GM21360 (cell line): Measurements from ENCODE around the gene MEI1.

ENCODE experiments used
- ATAC-seq: cut with Tn5 transposase; IDR thresholded peaks from one replicate; pipeline ENCODE4 v1.9.1; 2021; ENCODE audit warnings: mild to moderate bottlenecking, moderate library complexity; ENCODE audit not compliant: unreplicated experiment

The MEI1 gene

DNA sequence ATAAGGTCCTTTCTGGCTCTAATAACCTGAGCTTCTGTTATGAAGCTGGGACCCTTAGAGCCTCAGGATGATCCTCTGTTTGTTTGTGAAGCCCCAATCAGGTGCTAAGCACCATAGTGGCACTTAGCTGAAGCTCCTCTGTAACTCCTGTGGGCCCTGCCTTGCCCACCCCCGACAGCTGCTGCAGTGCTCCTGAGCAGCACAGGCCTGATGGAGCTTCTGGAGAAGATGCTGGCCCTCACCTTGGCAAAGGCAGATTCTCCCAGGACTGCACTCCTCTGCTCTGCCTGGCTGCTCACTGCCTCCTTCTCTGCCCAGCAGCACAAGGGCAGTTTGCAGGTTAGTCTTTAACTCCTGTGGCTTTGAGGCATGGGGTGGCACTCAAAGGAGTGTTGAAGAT is 82.2 kb downstream of the MEI1 start:
- ATAC-seq: no peak

DNA sequence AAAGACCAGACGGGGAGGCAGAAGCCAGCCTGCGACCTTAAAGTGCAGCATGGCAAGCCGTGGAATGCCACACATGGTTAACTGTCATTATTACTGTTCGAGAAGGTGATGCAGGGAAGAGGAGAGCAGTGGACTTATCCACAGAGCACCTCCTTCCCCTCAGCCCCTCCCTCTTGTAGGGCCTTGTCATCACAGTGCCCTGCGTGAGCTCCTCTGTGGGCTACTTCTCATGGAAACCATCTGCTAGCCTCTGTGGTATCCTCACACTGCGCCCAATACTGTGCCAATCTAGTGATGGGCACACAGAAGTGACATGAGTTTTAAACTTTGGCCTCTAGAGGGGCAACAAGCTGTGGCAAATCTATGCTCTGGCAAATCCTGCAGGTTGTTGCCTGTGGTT is 83.0 kb downstream of the MEI1 start:
- ATAC-seq: no peak

- no peak for ATAC-seq
These were observed 83.4 kb downstream of the MEI1 start for GRCh38 chr22:41782751-41783150.

GRCh38 chr22:41787331-41787730 is 88.0 kb downstream of the MEI1 start:
- no peak for ATAC-seq

- ATAC-seq: no peak
These were observed 94.6 kb downstream of the MEI1 start for GRCh38 chr22:41793871-41794270.

DNA sequence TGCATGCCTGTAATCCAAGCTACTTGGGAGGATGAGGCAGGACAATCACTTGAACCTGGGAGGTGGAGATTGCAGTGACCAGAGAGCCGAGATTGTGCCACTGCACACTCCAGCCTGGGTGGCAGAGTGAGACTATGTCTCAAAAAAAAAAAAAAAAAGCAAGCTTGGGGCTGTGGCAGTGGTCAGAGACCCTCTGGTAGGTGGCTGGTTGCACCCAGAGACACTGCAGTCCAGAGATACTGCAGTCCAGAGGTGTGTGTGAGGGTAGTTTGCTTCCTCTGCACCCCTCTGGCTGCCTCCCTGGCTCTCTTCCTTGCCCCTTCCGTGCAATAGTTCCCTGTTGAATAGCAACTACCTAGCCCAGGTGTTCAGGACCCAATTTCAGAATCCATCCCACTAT is 99.4 kb downstream of the MEI1 start:
- no peak for ATAC-seq

GRCh38 chr22:41799486-41800347 is 100.4 kb downstream of the MEI1 start:
- ATAC-seq: peak; percentile 33

DNA sequence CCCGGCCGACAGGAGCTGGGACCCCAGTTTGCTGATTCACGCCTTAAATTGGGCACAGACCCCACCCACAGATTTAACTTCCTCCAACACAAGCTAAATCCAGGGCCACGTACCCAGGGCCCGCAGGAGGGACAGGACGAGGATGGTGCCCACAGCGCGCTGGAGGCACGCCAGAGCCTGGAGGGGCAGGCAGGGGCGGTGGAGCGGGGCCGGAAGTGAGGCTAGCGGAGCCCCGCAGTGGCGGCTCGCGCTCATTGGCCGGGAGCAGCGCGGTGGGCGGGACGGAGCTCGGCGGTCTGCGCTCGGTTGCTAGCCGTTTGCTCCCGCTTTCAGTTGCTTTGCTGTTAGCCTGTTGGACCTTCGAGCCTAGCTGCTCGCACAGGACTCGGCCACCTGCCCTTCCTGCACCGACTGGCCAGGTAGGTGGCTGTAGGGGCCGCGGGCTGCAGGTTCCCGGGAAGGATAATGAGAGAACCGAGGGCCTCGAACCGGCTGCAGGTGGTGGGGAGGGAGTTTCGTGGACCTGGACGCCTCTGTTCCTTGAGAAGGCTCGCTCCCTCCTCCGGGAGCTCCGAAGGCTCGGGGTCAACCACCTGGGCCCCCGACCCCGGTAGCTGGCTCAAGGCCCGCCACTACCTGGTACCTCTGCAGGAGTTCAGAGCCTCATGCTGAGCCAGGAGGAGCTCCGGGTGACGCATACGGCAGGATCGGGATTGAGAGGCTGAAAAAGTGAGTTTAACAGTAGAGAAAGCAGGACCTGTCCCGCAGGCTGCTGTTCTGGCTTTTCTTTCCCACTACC is 101.2 kb downstream of the MEI1 start, which contains the start of gene CCDC134:
CCDC134 (plus strand) TSS at position 332 of the 799 bp plus-strand sequence. CDS start 8,212 bp downstream, outside the sequence.
- peak; percentile 72 for ATAC-seq

DNA sequence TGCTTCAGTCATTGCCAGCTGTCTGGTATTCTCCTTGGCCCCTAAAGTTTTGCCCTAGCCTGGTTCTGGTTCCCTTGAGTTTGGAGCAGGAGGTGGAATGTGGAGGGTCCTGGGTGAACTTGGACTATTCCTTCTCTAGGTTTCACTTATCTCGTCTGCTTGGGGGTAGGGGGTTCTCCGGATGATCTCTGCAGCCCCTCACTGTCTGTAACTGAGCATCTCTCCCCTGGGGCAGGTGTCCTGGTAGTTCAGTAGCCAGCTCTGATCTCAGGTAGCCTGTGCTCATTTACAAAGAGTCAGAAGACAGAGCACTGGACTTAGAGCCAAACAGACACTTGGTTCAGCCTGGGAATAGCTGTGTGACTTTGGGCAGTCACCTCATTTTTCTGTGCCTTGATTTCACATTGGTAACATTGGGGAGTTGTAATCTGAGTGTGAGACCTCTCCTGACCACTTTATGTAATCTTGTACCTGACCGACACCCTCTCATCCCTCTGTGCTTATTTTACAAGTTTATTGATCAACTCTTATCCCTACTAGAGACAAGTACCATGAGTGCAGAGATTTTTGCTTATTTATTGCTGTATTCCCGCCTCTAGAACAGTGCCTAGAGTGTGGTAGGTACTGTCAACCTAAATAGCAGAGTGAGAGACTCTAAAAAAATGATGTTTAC is 102.0 kb downstream of the MEI1 start:
- no peak for ATAC-seq

- ATAC-seq: no peak
These were observed 102.6 kb downstream of the MEI1 start for GRCh38 chr22:41801886-41802285.

GRCh38 chr22:41805639-41806038 is 106.3 kb downstream of the MEI1 start:
- no peak for ATAC-seq

GRCh38 chr22:41808400-41808799 is 109.1 kb downstream of the MEI1 start:
- ATAC-seq: no peak

- no peak for ATAC-seq
These were observed 110.7 kb downstream of the MEI1 start for GRCh38 chr22:41810022-41810421.

DNA sequence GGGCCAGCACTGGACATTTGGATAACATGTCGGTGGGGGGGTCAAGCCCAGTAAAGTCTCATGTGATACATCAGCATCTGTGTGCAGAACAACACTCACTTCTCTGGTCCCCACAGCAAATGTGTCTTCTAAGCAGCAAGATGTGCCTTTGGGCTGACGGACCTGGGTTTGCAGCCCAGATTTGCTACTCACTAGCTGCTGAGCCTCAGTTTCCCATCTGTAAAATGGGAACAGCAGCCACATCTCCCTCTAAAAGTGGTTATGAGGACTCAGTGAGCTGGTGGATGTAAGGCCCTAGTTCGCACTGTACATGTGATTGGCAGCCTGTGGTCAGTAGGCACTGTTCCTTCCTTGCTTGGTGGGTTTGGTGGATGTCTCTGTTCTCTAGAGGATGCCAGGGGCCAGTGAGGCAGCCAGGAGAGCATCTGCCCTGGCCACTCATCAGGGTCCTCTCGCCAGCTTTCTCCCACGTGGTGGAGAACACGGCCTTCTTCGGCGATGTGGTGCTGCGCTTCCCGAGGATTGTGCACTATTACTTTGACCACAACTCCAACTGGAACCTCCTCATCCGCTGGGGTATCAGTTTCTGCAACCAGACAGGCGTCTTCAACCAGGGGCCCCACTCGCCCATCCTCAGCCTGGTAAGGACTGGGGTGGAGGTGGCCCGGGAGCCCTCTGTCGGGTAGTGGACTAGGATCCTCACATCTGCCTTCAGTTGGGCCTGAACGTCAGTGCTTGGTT is 113.7 kb downstream of the MEI1 start:
- no peak for ATAC-seq

GRCh38 chr22:41813726-41814410 is 114.6 kb downstream of the MEI1 start:
- ATAC-seq: no peak

DNA sequence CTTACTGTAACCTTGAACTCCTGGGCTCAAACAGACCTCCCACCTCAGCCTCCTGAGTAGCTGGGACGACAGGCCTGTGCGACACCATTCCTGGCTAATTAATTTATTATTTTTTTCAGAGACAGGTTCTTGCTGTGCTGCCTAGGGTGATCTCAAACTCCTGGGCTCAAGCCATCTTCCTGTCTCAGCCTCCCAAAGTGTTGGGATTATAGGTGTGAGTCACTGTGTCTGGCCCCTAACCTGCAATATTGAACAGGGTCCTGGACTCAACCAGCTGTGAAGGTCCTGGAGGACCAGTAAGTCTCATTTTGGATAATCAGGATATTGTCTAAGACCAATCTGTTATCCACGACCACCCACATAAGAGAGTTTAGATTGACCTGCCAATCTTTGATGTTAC is 116.4 kb downstream of the MEI1 start:
- ATAC-seq: no peak

DNA sequence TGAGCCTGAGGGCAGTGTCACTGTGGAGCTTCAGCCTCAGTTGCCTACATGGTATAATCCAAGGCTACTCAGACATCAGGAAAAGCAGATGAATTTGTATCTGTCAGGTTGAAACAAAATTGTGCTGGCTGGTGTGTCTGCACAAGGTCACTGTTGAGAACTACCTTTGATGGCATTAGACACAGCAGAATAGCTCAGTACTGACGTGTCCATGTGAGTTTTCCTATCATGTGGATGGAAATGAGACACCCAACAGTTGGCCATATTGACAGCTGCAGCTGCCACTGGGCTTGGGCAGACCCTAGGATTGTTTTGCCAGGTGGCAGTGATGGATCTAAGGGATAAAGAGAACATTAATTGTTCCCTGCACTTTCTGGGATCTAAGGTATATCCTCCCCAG is 116.9 kb downstream of the MEI1 start:
- no peak for ATAC-seq

DNA sequence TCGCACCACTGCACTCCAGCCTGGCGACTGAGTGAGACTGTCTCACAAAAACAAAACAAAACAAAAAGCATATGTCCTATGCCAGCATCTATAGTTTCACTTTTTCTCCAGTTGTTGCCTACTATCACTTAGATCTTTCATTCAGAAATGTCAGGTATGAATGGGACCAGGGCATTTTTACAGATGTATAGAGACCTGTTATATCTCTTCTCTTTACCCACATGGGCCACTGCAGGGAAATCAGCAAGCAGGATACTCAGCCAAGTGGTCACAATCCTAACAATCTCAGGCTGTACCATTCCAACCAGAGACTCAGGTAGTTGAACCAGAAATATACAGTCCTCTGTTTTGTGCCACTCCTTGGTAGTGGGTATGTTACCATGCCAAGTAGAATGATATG is 117.6 kb downstream of the MEI1 start:
- ATAC-seq: no peak

GRCh38 chr22:41818011-41818410 is 118.7 kb downstream of the MEI1 start:
- no peak for ATAC-seq

- no peak for ATAC-seq
These were observed 119.3 kb downstream of the MEI1 start for GRCh38 chr22:41818596-41818995.
